Ascending aorta (tissue), 2 donors: ENCODE measurements around the gene DBX1. TPM values are rescaled to one million over a fixed set of nuclear protein-coding genes. Genes with fewer than 3 reads are reported as not detected.
A peak's percentile ranks its signal among the peaks of the same experiment; 100 is the strongest.

Source experiments
- DNase-seq, 2 donors: peaks; one replicate each; pipeline ENCODE4 v3.0.0-alpha.2; 2019; ENCODE audit warnings: low spot score in 2 of 2
- H3K27ac ChIP-seq, 2 donors: fragments of 200-600 bp; sonication (generic); one replicate each; pipeline ENCODE4 v1.5.1; 2016 to 2017; ENCODE audit warnings: mild to moderate bottlenecking in 1 of 2
- H3K27me3 ChIP-seq: fragments of 200-600 bp; sonication (generic); one replicate; pipeline ENCODE4 v1.5.1; 2017
- H3K36me3 ChIP-seq, 2 donors: fragments of 200-600 bp; sonication (generic); one replicate each; pipeline ENCODE4 v1.5.1; 2016
- H3K4me1 ChIP-seq, 2 donors: fragments of 200-600 bp; sonication (generic); one replicate each; pipeline ENCODE4 v1.5.1; 2016 to 2017; ENCODE audit warnings: mild to moderate bottlenecking in 1 of 2
- H3K4me3 ChIP-seq, 2 donors: fragments of 200-600 bp; sonication (generic); one replicate each; pipeline ENCODE4 v1.5.1; 2016 to 2017; ENCODE audit warnings: mild to moderate bottlenecking in 1 of 2
- H3K9me3 ChIP-seq, 2 donors: fragments of 200-600 bp; sonication (generic); one replicate each; pipeline ENCODE4 v1.5.1; 2016
- CTCF ChIP-seq, 3 experiments: fragments of 200-600 bp in 2 of 3; fragments of 450-650 bp in 1 of 3; sonication (generic) in 2 of 3; IDR thresholded peaks; one replicate each; pipeline ENCODE4 v1.5.1; 2016 to 2019; ENCODE audit warnings: antibody characterized with exemption in 3 of 3, mild to moderate bottlenecking in 1 of 3, moderate library complexity in 1 of 3
- intact Hi-C: fragments of 100-400 bp; cut with DNase I; formaldehyde crosslinking; loops from one replicate; pipeline ENCODE4 v1.15.1; 2023
- total RNA-seq: library from RNA; depleted of rRNA; stranded (reverse); fragments of >200 nt; gene quantifications from one replicate; pipeline ENCODE4 v1.1.0, GENCODE V29; 2016

The DBX1 gene
- total RNA-seq, 1 donor from 2014 or later = not detected

GRCh38 chr11:20163783-20164481 is 3.7 kb upstream of the DBX1 start:
- H3K27ac ChIP-seq = no peak overlapping the region
- intact Hi-C loops = no loop called here
- no peak for DNase-seq
- TF ChIP-seq CTCF (IDR thresholded peaks at IDR 0.05) = no peak
- H3K27me3 ChIP-seq = peaks cover 27% of the 10 kb centered on the region
- peaks cover 7 to 9% of the 10 kb centered on the region in 2 donors for H3K4me1 ChIP-seq
- no peaks in the 10 kb centered on the region for H3K9me3 ChIP-seq
- H3K4me3 ChIP-seq = peak overlapping the region; percentile 46 to 53
- no peaks in the 10 kb centered on the region for H3K36me3 ChIP-seq

- Histone ChIP-seq H3K4me3 (peak overlapping the region; percentile 46 to 53), H3K27ac (no peak overlapping the region), H3K36me3 (no peaks in the 10 kb centered on the region), H3K9me3 (no peaks in the 10 kb centered on the region), H3K27me3 (peaks cover 35% of the 10 kb centered on the region), H3K4me1 (peaks cover 7 to 9% of the 10 kb centered on the region in 2 donors)
- TF ChIP-seq CTCF (IDR thresholded peaks at IDR 0.05) = no peak
- no peak for DNase-seq
- intact Hi-C loops = no loop called here
Observed at GRCh38 chr11:20162824-20163782, 2.8 kb upstream of the DBX1 start.

- no peak for DNase-seq
- Histone ChIP-seq H3K9me3 (no peaks in the 10 kb centered on the region), H3K27ac (no peak overlapping the region), H3K4me3 (no peak overlapping the region), H3K36me3 (no peaks in the 10 kb centered on the region), H3K27me3 (peaks cover 37% of the 10 kb centered on the region), H3K4me1 (peaks cover 8 to 9% of the 10 kb centered on the region in 2 donors)
- TF ChIP-seq CTCF (IDR thresholded peaks at IDR 0.05) = no peak
- intact Hi-C loops = no loop called here
Observed at GRCh38 chr11:20161923-20162744, 1.9 kb upstream of the DBX1 start.

GRCh38 chr11:20161230-20161918 is 1.1 kb upstream of the DBX1 start:
- Histone ChIP-seq H3K4me3 (no peak overlapping the region), H3K27me3 (peaks cover 38% of the 10 kb centered on the region), H3K36me3 (no peaks in the 10 kb centered on the region), H3K27ac (no peak overlapping the region), H3K4me1 (peaks cover 9 to 16% of the 10 kb centered on the region in 2 donors), H3K9me3 (no peaks in the 10 kb centered on the region)
- TF ChIP-seq CTCF (IDR thresholded peaks at IDR 0.05) = no peak
- no peak for DNase-seq
- intact Hi-C loops = no loop called here
